Measurements from ENCODE around the gene FGF12.

- TF ChIP-seq CTCF (IDR thresholded peaks at IDR 0.05) (no peak), POLR2A (IDR thresholded peaks at IDR 0.05) (no peak)
Observed at GRCh38 chr3:192216067-192216466, 511.3 kb downstream of the FGF12 start.
